ENCODE results near the gene NTM.

The NTM gene

DNA sequence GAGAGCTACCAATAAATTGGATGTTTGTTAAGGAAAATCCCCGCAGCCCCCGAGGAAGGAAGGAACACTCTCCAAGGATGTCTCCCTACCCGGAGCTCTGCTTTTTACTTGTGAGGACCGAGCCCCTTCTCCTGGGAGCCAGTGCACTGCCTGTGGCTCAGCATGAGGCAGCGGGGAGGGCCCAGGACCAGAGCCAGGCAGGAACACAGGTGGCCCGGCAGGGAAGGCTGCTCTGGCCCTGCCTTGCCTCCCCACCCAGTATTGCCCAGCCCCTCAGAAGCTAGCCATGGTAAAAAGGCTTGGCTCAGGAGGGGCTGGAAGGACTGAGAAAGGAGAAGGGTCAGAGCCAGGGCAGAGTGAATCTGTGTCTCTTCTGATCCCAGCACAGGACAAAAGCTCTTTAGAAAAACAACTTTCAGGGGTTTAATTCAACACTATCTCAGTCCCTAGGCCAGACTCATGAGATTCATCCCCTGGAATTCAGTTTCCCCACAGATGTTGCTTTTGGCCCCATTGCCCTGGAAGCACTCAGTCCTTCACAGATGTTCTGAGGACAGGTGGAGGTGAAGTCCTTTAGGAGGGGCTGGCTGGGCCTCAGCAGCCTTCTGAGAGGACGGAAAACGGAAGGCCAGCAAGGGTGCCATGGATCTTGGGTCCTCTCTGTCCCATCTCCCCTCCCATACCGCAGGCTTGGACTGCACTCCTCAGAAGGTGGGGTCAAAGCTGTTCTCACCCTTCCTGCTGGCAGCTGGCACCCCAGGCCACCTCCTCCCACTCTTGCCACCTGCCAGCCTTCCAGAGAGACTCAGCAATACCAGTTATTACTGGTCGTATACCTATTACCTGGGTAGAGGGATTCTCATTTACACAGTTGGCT lies 318.9 kb downstream of the NTM start:
- Histone ChIP-seq H3K4me3 (replicated peaks; ENCODE audit: insufficient read depth, low read length) (no peak overlapping the region), H3K27ac (replicated peaks) (no peak overlapping the region), H3K27me3 (ENCODE audit: insufficient read depth, poor library complexity, severe bottlenecking) (no peaks in the 10 kb centered on the region)
- no peak for DNase-seq (ENCODE audit: low read depth in 1 of 2, low spot score in 1 of 2)
- TF ChIP-seq, protein P1, sequence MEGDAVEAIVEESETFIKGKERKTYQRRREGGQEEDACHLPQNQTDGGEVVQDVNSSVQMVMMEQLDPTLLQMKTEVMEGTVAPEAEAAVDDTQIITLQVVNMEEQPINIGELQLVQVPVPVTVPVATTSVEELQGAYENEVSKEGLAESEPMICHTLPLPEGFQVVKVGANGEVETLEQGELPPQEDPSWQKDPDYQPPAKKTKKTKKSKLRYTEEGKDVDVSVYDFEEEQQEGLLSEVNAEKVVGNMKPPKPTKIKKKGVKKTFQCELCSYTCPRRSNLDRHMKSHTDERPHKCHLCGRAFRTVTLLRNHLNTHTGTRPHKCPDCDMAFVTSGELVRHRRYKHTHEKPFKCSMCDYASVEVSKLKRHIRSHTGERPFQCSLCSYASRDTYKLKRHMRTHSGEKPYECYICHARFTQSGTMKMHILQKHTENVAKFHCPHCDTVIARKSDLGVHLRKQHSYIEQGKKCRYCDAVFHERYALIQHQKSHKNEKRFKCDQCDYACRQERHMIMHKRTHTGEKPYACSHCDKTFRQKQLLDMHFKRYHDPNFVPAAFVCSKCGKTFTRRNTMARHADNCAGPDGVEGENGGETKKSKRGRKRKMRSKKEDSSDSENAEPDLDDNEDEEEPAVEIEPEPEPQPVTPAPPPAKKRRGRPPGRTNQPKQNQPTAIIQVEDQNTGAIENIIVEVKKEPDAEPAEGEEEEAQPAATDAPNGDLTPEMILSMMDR (IDR thresholded peaks at IDR 0.05; ENCODE audit: insufficient read depth, low read length) = no peak
- no peak for TF ChIP-seq GABPA (IDR thresholded peaks at IDR 0.05; ENCODE audit: low read depth)
- TF ChIP-seq REST (IDR thresholded peaks at IDR 0.05; ENCODE audit: insufficient replicate concordance, low read depth) = no peak
- no peak for TF ChIP-seq SPI1 (IDR thresholded peaks at IDR 0.05; ENCODE audit: borderline replicate concordance, low read depth)
- no peak for TF ChIP-seq POLR2AphosphoS5 (IDR thresholded peaks at IDR 0.05; ENCODE audit: low read depth)

GRCh38 chr11:131690362-131690761 lies 319.9 kb downstream of the NTM start:
- no peak for DNase-seq (ENCODE audit: low read depth in 1 of 2, low spot score in 1 of 2)
- Histone ChIP-seq H3K4me3 (replicated peaks; ENCODE audit: insufficient read depth, low read length) (no peak overlapping the region), H3K27me3 (ENCODE audit: insufficient read depth, poor library complexity, severe bottlenecking) (no peaks in the 10 kb centered on the region)

DNA sequence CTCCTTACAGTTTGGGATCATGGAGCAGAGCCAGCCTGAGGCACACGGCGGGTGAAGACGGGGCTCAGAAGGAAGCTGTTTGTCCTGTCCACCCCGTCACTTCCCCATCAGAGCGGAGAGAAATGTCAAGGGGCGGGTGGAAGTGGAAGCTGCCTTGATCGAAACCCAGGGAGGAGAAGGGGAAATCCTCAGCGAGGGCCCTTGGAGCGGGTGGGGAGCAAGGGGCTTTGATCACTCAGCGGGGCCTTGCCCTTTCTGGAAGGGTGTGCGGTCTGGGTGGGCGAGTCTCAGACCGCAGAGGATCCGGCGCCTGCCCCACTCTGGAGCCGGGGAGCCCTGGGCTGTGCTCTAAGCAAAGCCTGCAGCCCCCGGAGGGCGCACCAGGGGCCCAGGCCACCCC lies 320.4 kb downstream of the NTM start:
- no peak for DNase-seq (ENCODE audit: low read depth in 1 of 2, low spot score in 1 of 2)
- Histone ChIP-seq H3K27me3 (ENCODE audit: insufficient read depth, poor library complexity, severe bottlenecking) (no peaks in the 10 kb centered on the region), H3K4me3 (replicated peaks; ENCODE audit: insufficient read depth, low read length) (no peak overlapping the region), H3K27ac (replicated peaks) (no peak overlapping the region)
- TF ChIP-seq, protein P1 (IDR thresholded peaks at IDR 0.05; ENCODE audit: insufficient read depth, low read length) = no peak
- no peak for TF ChIP-seq REST (IDR thresholded peaks at IDR 0.05; ENCODE audit: insufficient replicate concordance, low read depth)
- TF ChIP-seq GABPA (IDR thresholded peaks at IDR 0.05; ENCODE audit: low read depth) = no peak
- no peak for TF ChIP-seq POLR2AphosphoS5 (IDR thresholded peaks at IDR 0.05; ENCODE audit: low read depth)
- no peak for TF ChIP-seq SPI1 (IDR thresholded peaks at IDR 0.05; ENCODE audit: borderline replicate concordance, low read depth)

More at GRCh38 chr11:131690362-131690761, 319.9 kb downstream of the NTM start:
- TF ChIP-seq POLR2AphosphoS5 (IDR thresholded peaks at IDR 0.05; ENCODE audit: low read depth) = no peak
- H3K27ac ChIP-seq (replicated peaks) = no peak overlapping the region

GRCh38 chr11:131691181-131692041 lies 321.0 kb downstream of the NTM start:
- no peak overlapping the region for H3K27ac ChIP-seq (replicated peaks)
- H3K4me3 ChIP-seq (replicated peaks; ENCODE audit: insufficient read depth, low read length) = no peak overlapping the region
- no peaks in the 10 kb centered on the region for H3K27me3 ChIP-seq (ENCODE audit: insufficient read depth, poor library complexity, severe bottlenecking)
- DNase-seq (ENCODE audit: low read depth in 1 of 2, low spot score in 1 of 2) = no peak
- TF ChIP-seq GABPA (IDR thresholded peaks at IDR 0.05; ENCODE audit: low read depth) = no peak
- no peak for TF ChIP-seq REST (IDR thresholded peaks at IDR 0.05; ENCODE audit: insufficient replicate concordance, low read depth)
- TF ChIP-seq, protein P1 (IDR thresholded peaks at IDR 0.05; ENCODE audit: insufficient read depth, low read length) = no peak
- no peak for TF ChIP-seq POLR2AphosphoS5 (IDR thresholded peaks at IDR 0.05; ENCODE audit: low read depth)
